ENCODE measurements around the gene SEZ6L2.
"Not testable (repeated sequence)": the region's sequence is repeated elsewhere in the genome, so short reads cannot be mapped to it uniquely, and the experiment has no call there.

SEZ6L2 gene

GRCh38 chr16:29881050-29881449 is 18.3 kb downstream of the SEZ6L2 start:
- DNase-seq, result no peak

DNA sequence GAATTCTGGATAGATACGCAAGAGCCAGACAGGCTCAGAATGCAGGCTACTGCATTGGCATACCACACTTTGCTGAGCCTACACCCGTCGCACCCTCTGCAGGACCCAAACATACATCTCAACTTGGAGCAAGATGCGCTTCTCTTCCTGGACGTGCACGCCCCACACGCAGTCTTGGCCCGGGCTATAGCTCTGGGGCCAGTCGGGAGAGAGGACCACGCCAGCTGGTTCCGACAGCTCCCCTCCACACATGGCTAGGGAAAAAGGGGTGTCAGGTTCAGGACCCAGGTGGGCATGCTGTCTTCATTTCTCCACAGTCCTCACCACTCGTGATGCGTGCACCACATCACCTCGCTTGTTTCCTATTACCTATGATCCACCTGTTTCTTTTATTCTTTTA is 21.2 kb downstream of the SEZ6L2 start:
- no peak for DNase-seq

GRCh38 chr16:29877266-29877961 is 21.9 kb downstream of the SEZ6L2 start:
- DNase-seq, result no peak

- DNase-seq, result no peak
These were observed 22.6 kb downstream of the SEZ6L2 start for GRCh38 chr16:29876594-29877249.

DNA sequence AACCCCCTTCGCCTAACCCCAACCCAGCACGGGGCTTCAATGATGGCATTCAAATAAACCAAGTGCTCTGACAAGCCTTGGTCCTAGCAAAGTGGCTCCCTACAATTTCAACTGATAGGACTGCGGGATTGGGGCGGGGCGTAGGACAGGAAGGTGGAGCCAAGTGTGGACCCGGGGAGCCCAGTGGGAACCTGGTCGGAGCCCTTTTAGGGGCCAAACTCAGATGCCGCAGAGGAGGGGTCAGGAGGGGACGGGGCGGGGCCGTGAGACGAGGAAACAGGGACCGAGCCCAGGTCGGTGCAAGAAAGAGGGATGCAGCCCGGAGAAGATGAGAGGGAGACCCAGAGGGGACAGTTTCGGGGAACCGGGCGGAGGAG is 23.1 kb downstream of the SEZ6L2 start:
- DNase-seq, result no peak

GRCh38 chr16:29875206-29875605 is 24.1 kb downstream of the SEZ6L2 start:
- no peak for DNase-seq

DNA sequence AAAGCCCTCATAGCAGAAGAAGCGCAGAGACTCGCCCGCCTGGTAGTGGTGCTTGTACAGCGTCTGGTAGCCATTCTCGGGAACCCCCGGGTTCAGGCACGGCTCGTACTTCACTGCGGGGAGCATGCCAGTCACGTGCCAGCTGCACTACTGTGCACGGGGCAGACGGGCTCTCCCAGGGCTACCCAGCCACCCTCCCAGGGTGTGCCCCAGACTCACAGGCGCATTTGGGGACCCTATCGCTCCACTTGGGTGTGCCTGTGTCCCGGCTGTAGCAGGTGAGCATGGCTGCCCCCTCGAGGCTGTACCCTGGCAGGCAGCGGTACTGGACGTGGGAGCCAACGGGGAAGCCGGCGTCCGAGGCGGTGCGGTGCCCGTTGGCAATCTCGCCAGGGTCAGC is 26.0 kb downstream of the SEZ6L2 start:
- no peak for DNase-seq

DNA sequence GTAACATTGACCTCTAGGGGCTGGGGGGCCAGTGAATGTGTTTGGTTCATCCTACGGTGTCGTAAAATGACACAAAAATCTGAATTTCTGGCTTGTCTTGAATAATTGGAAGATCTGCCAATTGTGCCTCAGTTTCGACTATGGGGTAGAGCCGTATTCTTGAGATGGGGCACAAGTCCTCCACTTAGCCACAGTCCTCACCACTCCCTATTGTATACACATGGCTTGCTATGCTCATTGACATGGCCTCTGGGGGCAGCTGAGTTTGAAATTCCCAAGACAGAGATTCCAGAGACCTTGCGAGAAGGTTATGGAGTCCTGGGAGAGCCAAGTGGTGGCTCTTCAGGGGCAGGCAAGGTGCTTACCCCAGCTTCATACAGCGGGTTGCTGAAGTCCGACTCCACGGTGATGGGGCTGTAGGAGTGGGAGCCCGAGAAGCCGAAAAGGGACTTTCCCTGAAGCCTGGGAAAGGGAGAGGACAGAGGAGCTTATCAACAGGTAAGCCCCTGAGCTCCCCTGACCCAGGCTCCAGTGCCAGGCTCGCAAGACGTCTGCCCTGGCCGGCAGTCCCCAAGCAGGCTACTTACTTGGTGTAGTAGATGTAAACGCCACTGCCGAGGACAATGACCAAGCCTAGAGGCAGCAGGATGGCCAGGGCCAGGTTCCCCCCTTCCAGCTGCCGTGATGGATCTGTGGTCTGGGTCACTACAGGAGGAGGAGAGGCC is 27.4 kb downstream of the SEZ6L2 start:
- DNase-seq, result no peak

GRCh38 chr16:29869067-29869466 is 30.3 kb downstream of the SEZ6L2 start:
- DNase-seq, result not testable (repeated sequence)

DNA sequence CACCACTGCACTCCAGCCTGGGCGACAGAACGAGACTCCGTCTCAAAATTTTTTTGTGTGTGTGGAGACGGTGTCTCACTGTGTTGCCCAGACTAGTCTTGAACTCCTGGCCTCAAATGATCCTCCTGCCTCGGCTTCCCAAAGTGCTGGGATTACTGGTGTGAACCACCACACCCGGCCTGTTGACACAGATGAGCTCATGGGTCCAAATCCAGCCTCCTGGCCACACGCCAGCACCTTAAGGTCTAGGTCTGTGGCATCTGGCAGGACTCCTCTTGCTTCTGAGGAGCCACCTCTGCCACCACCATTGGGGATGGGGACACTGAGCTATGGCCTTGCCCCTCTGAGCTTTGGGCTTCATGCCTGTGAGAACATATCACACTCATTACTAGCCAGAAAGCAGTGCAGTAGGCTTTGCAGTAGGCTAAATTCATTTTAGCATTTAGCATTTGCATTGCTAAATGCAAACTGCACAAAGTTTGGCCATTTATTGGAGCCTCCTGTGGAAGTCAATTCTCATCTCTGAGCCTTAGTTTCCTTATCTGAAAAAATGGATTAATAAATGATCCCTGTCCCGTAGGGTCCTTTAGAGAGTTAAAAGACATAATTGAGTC is 30.8 kb downstream of the SEZ6L2 start:
- DNase-seq, result no peak

- no peak for DNase-seq
These were observed 35.1 kb downstream of the SEZ6L2 start for GRCh38 chr16:29864205-29864604.

DNA sequence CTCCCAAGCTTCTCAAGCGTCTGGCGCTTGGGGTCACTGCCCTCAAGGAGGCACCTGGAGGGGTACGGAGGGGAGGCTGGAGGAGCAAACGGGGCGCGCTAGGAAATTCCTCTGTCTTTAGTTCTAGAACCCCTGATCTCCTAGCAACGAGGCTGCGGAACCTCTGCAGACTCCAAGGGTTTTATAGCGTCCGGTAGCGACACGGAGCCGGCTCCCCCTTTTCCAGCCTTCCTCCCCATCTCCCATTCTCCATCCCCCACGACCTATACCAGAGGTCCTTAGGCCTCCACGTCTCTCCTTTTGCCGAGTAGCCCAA is 35.7 kb downstream of the SEZ6L2 start:
- DNase-seq, result no peak

- DNase-seq, result peak; percentile 95
These were observed 36.3 kb downstream of the SEZ6L2 start, which contains the start of gene CDIPT for GRCh38 chr16:29862884-29863668. Gene CDIPT (minus strand): TSS chr16:29863226. CDS start chr16:29862857, 369 bp downstream.

GRCh38 chr16:29862383-29862883 is 36.9 kb downstream of the SEZ6L2 start:
- DNase-seq, result no peak

- DNase-seq, result no peak
These were observed 39.1 kb downstream of the SEZ6L2 start for GRCh38 chr16:29860218-29860617.

- DNase-seq, result no peak
These were observed 40.4 kb downstream of the SEZ6L2 start for GRCh38 chr16:29858974-29859373.

- DNase-seq, result no peak
These were observed 41.1 kb downstream of the SEZ6L2 start for GRCh38 chr16:29858149-29858849.

DNA sequence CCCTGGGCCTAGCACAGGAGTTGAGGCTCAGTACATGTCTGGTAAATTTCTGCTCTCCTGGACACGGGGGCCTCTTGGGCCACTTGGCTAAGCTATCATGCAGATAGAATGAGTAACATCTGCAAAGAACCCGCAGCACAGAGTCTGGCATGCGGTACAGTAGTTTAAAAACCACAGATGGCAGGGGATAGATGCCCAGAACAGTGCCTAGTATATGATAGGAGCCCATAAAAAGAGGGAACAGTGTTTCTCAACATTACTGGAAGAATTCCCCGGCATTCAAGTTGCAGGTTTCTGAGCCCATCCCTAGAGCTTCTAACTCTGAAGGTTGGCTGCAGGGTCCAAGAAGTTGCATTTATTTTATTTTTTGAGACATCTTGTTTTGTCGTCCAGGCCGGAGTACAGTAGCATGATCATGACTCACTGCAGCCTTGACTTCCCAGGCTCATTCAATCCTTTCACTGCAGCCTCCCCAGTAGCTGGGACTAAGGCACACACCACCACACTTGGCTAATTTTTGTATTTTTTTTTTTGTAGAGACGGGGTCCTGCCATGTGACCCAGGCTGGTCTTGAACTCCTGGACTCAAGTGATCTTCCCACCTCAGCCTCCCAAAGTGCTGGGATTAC is 42.1 kb downstream of the SEZ6L2 start:
- peak; percentile 17 for DNase-seq

DNA sequence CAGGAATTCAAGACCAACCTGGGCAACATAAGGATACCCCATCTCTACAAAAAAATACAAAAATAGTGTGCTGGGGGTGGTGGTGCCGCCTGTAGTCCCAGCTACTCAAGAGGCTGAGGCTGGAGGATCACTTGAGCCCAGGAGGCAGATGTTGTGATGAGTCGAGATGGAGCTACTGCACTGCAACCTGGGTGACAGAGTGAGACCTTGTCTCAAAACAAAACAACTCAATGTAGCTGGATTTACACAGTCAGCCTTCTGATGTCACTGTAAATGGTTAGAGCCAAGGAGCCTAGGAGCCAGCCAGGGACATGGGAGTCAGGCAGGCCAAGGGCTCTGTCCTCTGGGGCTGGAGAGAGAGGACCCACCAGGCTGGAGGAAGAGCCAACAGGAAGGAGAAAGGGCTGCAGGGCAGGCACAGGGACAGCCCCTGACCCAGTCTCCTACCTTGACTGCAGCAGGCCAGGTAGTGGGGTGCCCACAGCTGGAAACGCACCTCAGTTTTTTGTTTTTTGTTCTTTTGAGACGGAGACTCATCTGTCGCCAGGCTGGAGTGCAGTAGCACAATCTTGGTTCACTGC is 44.7 kb downstream of the SEZ6L2 start:
- DNase-seq, result no peak

DNA sequence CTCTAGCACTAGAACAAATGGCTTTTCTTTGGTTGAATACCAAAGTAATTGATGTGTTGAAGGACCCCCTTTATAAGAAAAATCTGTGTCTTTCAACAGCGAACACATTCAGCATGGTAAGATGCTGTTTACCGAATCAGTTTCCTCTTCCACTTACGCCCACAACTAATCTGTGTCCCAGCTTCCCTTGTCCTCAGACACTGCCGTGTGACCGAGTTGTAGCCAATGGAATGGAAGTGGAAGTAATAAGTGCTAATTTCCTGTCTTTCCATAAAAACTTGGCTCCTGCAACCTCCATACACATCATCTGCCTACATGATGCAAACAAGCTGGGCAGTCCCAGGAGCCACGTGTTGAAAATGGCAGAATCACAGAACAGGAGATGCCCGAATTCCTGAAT is 46.7 kb downstream of the SEZ6L2 start:
- DNase-seq, result no peak

DNA sequence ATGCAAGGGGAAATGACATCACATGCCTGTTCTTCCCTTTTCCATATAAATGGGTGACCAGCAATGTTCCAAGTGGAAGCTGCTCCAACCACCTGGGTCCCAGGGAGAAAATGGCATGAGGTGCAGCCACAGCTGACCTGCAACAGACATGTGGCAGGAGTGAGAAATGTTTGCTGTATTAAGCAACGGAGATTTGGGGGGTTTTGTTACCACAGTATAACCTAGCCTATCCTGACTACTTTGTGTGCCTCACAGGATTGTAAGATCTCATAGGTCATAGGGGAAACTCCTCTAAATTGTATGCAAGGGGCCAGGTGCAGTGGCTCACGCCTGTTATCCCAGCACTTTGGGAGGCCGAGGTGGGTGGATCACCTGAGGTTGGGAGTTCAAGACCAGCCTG is 48.4 kb downstream of the SEZ6L2 start:
- no peak for DNase-seq
